NT2/D1 (cell line): ENCODE measurements around the gene ANK2.
A peak's percentile ranks its signal among the peaks of the same experiment; 100 is the strongest.
"Not testable (repeated sequence)": the region's sequence is repeated elsewhere in the genome, so short reads cannot be mapped to it uniquely, and the experiment has no call there.

ENCODE experiments used
- DNase-seq: peaks from one replicate; pipeline ENCODE4 v3.0.0-alpha.2; 2011; ENCODE audit warnings: low read depth, low spot score
- H3K27me3 ChIP-seq: 2 replicates; pipeline ENCODE4 v1.6.0; 2011; ENCODE audit warnings: mild to moderate bottlenecking; ENCODE audit not compliant: insufficient read length, insufficient read depth
- H3K36me3 ChIP-seq: 2 replicates; pipeline ENCODE4 v1.6.1; 2011; ENCODE audit warnings: mild to moderate bottlenecking, low read length, mixed read lengths; ENCODE audit not compliant: insufficient read depth, insufficient read length
- H3K4me1 ChIP-seq: 2 replicates; pipeline ENCODE4 v1.5.1; 2011; ENCODE audit not compliant: insufficient read depth, insufficient read length
- H3K4me3 ChIP-seq: 2 replicates; pipeline ENCODE4 v1.5.1; 2011; ENCODE audit warnings: low read depth; ENCODE audit not compliant: insufficient read length
- H3K9ac ChIP-seq: 2 replicates; pipeline ENCODE4 v1.6.0; 2011; ENCODE audit warnings: low read depth; ENCODE audit not compliant: insufficient read length
- H3K9me3 ChIP-seq: 2 replicates; pipeline ENCODE4 v1.5.1; 2011; ENCODE audit warnings: mild to moderate bottlenecking, low read length; ENCODE audit not compliant: insufficient read depth
- SUZ12 ChIP-seq: IDR thresholded peaks from 2 replicates; pipeline ENCODE4 v1.6.1; 2011; ENCODE audit not compliant: insufficient read length, insufficient read depth; ENCODE audit errors: extremely low read depth
- YY1 ChIP-seq: IDR thresholded peaks from 2 replicates; pipeline ENCODE4 v1.6.1; 2011; ENCODE audit not compliant: insufficient read length, insufficient read depth
- ZNF274 ChIP-seq: IDR thresholded peaks from 2 replicates; pipeline ENCODE4 v1.6.1; 2011; ENCODE audit warnings: mild to moderate bottlenecking, low read depth, low read length

The ANK2 gene

DNA sequence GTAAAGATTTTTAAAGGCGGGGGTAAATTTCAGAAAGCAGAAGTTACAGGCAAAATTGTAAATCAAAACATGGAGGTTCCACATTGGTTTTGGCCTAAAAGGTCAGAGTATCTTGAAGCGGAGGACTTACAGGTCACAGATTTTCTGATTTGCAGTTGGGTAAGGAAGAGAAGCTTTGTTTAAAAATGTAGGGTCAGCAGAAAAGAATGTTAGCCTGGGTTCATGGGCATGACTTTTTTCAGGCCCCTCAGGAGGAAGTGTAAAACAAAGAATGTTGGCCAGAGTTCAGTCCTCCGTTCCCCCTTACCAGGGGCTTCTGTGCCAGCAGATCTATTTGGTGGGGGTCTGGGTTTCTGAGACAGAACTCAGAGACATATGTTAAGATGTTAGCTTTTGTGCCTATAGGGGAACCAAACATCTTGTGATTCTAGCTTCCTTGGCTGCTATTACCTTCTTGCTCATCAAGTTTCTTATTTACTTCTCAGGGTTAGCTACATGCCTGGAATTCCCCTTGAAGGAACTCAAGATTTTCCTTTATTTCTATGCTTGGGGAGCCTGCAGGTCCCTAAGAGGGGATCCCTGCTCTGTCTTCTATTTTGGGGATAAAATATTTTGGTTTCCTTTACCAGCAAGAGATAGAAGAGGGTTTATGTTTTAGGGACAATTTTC lies 160.3 kb downstream of the ANK2 start:
- Histone ChIP-seq H3K4me3 (no peak overlapping the region), H3K9me3 (no peaks in the 10 kb centered on the region), H3K9ac (no peak overlapping the region), H3K4me1 (no peaks in the 10 kb centered on the region), H3K27me3 (no peaks in the 10 kb centered on the region), H3K36me3 (no peaks in the 10 kb centered on the region)
- TF ChIP-seq SUZ12 (no peak), ZNF274 (no peak), YY1 (no peak)
- peak; percentile 15 for DNase-seq

DNA sequence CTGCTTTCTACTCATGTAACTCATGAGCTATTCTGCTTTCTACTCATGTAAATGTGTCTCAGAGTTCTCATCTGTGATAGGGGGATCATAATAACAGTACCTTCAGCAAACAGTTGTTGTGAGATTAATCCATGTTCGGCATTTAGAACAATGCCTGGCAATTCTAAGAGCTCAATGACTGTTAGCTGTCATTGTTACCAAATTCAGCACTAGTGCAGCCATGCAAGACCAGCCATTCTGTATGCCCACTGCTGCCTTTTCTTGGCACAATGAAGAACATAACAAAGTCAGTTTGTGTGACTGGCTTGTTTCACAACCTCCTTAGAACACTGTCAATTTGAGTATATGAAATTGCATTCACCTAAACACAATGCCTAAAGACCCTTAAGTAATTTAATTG lies 163.2 kb downstream of the ANK2 start:
- DNase-seq: no peak
- H3K36me3 ChIP-seq: no peaks in the 10 kb centered on the region
- TF ChIP-seq ZNF274 (no peak), SUZ12 (no peak), YY1 (no peak)

DNA sequence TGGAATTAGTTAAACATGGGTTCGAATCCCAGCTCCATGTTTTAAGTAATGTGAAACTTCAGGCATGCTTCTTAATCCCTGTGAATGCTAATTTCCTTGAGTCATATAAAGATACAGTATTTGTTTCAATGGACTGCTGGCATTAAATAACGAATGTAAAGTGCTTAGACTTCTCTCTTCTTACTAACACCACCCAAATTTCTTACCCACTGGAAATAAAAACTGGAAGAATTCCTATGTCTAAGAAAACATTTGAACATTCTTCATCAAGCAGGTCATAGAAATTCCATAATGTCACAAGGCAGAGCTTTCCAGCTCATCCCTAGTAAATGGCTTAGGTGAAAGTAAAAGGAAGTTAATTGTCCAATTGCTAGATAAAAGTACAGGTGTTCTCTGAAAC lies 172.5 kb downstream of the ANK2 start:
- Histone ChIP-seq H3K36me3 (no peaks in the 10 kb centered on the region), H3K9ac (no peak overlapping the region), H3K27me3 (no peaks in the 10 kb centered on the region), H3K4me3 (no peak overlapping the region), H3K4me1 (no peaks in the 10 kb centered on the region), H3K9me3 (no peaks in the 10 kb centered on the region)
- no peak for TF ChIP-seq ZNF274
- TF ChIP-seq YY1: no peak
- TF ChIP-seq SUZ12: no peak
- DNase-seq: no peak

More for the DNA sequence above, 163.2 kb downstream of the ANK2 start:
- Histone ChIP-seq H3K9me3 (no peaks in the 10 kb centered on the region), H3K4me3 (no peak overlapping the region), H3K4me1 (no peaks in the 10 kb centered on the region), H3K27me3 (no peaks in the 10 kb centered on the region), H3K9ac (no peak overlapping the region)

DNA sequence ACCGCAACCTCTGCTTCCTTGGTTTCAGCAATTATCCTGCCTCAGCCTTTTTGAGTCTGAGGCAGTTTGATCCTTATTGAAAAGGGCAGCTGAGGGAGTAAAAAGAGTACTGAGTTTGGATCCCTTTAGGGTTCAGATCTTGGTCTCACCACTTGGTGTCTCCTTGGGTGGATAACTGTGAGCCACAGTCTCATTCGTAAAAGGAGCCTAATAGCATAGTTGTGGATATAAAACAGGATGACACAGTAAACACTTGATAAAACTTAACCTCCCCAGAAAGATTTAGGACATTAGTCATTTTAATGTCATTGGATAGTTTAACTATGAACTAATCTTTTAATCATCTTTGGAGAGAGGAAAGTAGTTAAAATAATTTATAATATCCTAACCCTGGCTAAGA lies 173.0 kb downstream of the ANK2 start:
- TF ChIP-seq YY1: no peak
- no peak for TF ChIP-seq ZNF274
- Histone ChIP-seq H3K4me1 (no peaks in the 10 kb centered on the region), H3K27me3 (no peaks in the 10 kb centered on the region), H3K36me3 (no peaks in the 10 kb centered on the region), H3K9me3 (no peaks in the 10 kb centered on the region), H3K4me3 (no peak overlapping the region), H3K9ac (no peak overlapping the region)
- DNase-seq: no peak

DNA sequence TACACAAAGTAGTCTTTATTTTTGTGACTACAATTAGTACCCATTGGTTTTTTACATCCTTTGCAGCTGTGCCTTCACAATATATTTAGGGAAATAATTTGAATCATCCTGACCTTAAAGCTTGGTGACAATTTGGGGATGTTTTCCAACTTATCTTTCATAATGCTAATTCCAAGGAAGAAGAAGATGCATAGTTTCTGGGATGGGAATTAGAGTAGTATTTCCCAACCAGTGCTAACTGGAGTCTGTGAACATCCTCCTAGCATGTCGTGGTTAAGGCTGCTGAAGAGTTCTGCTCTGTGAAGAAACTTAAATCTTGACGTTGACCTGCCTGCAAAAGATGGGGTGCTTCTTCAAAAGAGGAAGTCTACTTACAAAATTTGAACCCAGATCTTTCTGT lies 173.5 kb downstream of the ANK2 start:
- no peaks in the 10 kb centered on the region for H3K9me3 ChIP-seq
- no peak overlapping the region for H3K9ac ChIP-seq
- no peak for DNase-seq
- no peak overlapping the region for H3K4me3 ChIP-seq
- H3K36me3 ChIP-seq: no peaks in the 10 kb centered on the region
- H3K4me1 ChIP-seq: no peaks in the 10 kb centered on the region
- H3K27me3 ChIP-seq: no peaks in the 10 kb centered on the region
- TF ChIP-seq SUZ12 (no peak), ZNF274 (no peak), YY1 (no peak)

DNA sequence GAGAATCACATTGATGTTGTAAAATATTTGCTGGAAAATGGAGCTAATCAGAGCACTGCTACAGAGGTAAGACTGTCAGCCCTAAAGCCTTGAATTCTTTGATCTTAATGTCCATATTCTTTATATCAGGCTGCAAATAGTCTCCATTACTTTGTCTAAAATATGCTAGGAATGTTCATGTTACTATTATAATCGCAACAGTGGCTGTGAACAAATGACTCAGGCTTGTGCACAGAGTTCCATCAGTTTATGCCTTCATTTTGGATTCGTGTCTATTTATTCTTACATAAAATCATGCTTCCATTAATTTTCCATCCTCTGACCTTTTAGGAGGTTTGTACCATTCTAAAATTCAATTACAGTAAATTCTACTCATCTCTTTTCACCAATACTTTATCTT lies 182.7 kb downstream of the ANK2 start:
- no peak for DNase-seq
- Histone ChIP-seq H3K36me3 (peaks cover 3% of the 10 kb centered on the region), H3K4me3 (no peak overlapping the region), H3K9ac (no peak overlapping the region), H3K27me3 (no peaks in the 10 kb centered on the region), H3K9me3 (no peaks in the 10 kb centered on the region), H3K4me1 (no peaks in the 10 kb centered on the region)
- no peak for TF ChIP-seq YY1
- no peak for TF ChIP-seq ZNF274
- no peak for TF ChIP-seq SUZ12

DNA sequence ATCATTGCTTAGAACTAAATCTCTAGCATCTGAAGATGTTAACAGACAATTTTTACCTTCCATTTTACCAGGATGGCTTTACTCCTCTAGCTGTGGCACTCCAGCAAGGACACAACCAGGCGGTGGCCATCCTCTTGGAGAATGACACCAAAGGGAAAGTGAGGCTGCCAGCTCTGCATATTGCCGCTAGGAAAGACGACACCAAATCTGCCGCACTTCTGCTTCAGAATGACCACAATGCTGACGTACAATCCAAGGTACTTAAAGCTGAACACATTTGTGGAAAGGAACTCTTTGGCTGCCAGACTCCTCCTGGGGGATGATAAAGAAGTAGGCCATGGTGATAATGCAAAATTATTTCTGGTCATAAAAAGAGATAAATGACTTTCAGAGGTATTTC lies 187.5 kb downstream of the ANK2 start:
- no peak for DNase-seq
- H3K36me3 ChIP-seq: peaks cover 6% of the 10 kb centered on the region
- H3K4me3 ChIP-seq: no peak overlapping the region
- TF ChIP-seq YY1 (no peak), ZNF274 (no peak), SUZ12 (no peak)
- no peaks in the 10 kb centered on the region for H3K9me3 ChIP-seq
- no peaks in the 10 kb centered on the region for H3K27me3 ChIP-seq
- no peak overlapping the region for H3K9ac ChIP-seq
- no peaks in the 10 kb centered on the region for H3K4me1 ChIP-seq

DNA sequence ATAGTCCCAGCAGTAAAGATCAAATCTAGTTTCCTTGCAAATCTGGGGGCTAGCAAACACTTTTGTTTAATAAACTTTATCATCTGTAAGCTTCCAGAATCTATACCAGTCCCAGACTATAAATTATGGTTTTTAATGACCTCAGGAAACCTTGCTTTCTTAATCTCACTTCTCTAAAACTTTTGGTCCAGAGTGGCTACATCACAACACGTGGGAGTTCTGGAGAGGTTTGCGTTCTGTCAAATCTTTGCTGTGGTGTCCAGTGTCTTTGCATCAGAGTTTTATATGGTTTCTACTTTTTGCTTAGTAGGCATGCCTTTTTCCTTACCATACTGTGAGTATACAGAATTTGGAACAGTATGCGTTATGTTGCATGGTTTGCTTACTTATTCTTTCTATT lies 193.9 kb downstream of the ANK2 start:
- TF ChIP-seq YY1 (no peak), SUZ12 (no peak), ZNF274 (no peak)
- no peaks in the 10 kb centered on the region for H3K27me3 ChIP-seq
- no peak for DNase-seq

DNA sequence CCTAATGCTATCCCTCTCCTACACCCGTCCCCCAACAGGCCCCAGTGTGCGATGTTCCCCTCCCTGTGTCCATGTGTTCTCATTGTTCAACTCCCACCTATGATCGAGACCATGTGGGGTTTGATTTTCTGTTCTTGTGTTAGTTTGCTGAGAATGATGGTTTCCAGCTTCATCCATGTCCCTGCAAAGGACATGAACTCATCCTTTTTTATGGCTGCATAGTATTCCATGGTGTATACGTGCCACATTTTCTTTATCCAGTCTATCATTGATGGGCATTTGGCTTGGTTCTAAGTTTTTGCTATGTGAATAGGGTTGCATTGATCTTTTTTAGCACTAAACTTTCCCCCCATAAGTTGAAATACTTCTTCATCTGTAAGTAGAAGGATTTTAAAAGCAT lies 195.3 kb downstream of the ANK2 start:
- H3K9me3 ChIP-seq, H3K36me3 ChIP-seq, H3K4me3 ChIP-seq, H3K4me1 ChIP-seq, DNase-seq, H3K9ac ChIP-seq, H3K27me3 ChIP-seq: not testable (repeated sequence)

More for the DNA sequence above, 193.9 kb downstream of the ANK2 start:
- Histone ChIP-seq H3K4me3 (no peak overlapping the region), H3K36me3 (no peaks in the 10 kb centered on the region), H3K9ac (no peak overlapping the region), H3K4me1 (no peaks in the 10 kb centered on the region), H3K9me3 (no peaks in the 10 kb centered on the region)
